ENCODE data around the gene PTCRA. TPM values are rescaled to one million over a fixed set of nuclear protein-coding genes. Genes with fewer than 3 reads are reported as not detected.

The PTCRA gene
- total RNA-seq, 2 donors from 2014 or later: not detected

- DNase-seq (ENCODE audit: low spot score) (no peak), ATAC-seq (ENCODE audit: insufficient number of reproducible peaks, low FRiP score, low read depth) (no peak)
- TF ChIP-seq CTCF (IDR thresholded peaks at IDR 0.05): no peak
- Histone ChIP-seq H3K27ac (no peak overlapping the region), H3K36me3 (no peaks in the 10 kb centered on the region), H3K27me3 (replicated peaks; ENCODE audit: insufficient read depth) (no peaks in the 10 kb centered on the region), H3K4me3 (no peak overlapping the region), H3K4me1 (ENCODE audit: control insufficient read depth in 1 of 2, low read depth in 2 of 2) (peaks cover 15 to 27% of the 10 kb centered on the region in 2 donors), H3K9me3 (no peaks in the 10 kb centered on the region)
Observed at GRCh38 chr6:42974919-42975505, 59.2 kb downstream of the PTCRA start.

Other genes starting within 250 kb of the PTCRA start
- under 1 TPM in 1 of 2 donors, not detected in 1; 0.78 TPM for gene PRPH2, start 193.5 kb upstream of the PTCRA start, total RNA-seq
- 10 to 100 TPM; 26.4 to 33.8 TPM for gene TBCC, start 169.9 kb upstream of the PTCRA start, total RNA-seq
- 10 to 100 TPM; 16.5 to 18.8 TPM for gene BICRAL, start 134.0 kb upstream of the PTCRA start, total RNA-seq
- 10 to 100 TPM; 55.5 to 75.8 TPM for gene RPL7L1, start 36.4 kb upstream of the PTCRA start, total RNA-seq
- gene CNPY3, start 13.4 kb downstream of the PTCRA start, total RNA-seq: 10 to 100 TPM; 33.7 to 40.3 TPM
- gene GNMT, start 44.7 kb downstream of the PTCRA start, total RNA-seq: 1 to 10 TPM in 1 of 2 donors, not detected in 1; 3.3 TPM
- 10 to 100 TPM in 1 of 2 donors, 1 to 10 TPM in 1; 6.8 to 34.3 TPM for gene PEX6, start 63.1 kb downstream of the PTCRA start, total RNA-seq
- 10 to 100 TPM; 20.1 to 37.1 TPM for gene PPP2R5D, start 68.5 kb downstream of the PTCRA start, total RNA-seq
- gene MEA1, start 97.9 kb downstream of the PTCRA start, total RNA-seq: 10 to 100 TPM; 41.2 to 49.6 TPM
- 100 to 1,000 TPM in 1 of 2 donors, 10 to 100 TPM in 1; 87.3 to 105 TPM for gene KLHDC3, start 98.2 kb downstream of the PTCRA start, total RNA-seq
- gene RRP36, start 105.6 kb downstream of the PTCRA start, total RNA-seq: 10 to 100 TPM; 61.6 to 76.2 TPM
- gene CUL7, start 137.8 kb downstream of the PTCRA start, total RNA-seq: 10 to 100 TPM; 10.0 to 14.8 TPM
- 10 to 100 TPM in 1 of 2 donors, 1 to 10 TPM in 1; 7.4 to 10.6 TPM for gene MRPL2, start 143.4 kb downstream of the PTCRA start, total RNA-seq
- gene KLC4, start 143.6 kb downstream of the PTCRA start, total RNA-seq: 10 to 100 TPM; 22.9 to 33.5 TPM
- gene PTK7, start 160.3 kb downstream of the PTCRA start, total RNA-seq: 1 to 10 TPM; 4.5 to 6.8 TPM

Data from thoracic aorta (tissue), 2 donors.